HG03571 (cell line): ENCODE measurements around the gene ACP1.
A peak's percentile ranks its signal among the peaks of the same experiment; 100 is the strongest.

ENCODE experiments used
- ATAC-seq: cut with Tn5 transposase; IDR thresholded peaks from one replicate; pipeline ENCODE4 v1.9.1; 2021; ENCODE audit not compliant: unreplicated experiment

The ACP1 gene

DNA sequence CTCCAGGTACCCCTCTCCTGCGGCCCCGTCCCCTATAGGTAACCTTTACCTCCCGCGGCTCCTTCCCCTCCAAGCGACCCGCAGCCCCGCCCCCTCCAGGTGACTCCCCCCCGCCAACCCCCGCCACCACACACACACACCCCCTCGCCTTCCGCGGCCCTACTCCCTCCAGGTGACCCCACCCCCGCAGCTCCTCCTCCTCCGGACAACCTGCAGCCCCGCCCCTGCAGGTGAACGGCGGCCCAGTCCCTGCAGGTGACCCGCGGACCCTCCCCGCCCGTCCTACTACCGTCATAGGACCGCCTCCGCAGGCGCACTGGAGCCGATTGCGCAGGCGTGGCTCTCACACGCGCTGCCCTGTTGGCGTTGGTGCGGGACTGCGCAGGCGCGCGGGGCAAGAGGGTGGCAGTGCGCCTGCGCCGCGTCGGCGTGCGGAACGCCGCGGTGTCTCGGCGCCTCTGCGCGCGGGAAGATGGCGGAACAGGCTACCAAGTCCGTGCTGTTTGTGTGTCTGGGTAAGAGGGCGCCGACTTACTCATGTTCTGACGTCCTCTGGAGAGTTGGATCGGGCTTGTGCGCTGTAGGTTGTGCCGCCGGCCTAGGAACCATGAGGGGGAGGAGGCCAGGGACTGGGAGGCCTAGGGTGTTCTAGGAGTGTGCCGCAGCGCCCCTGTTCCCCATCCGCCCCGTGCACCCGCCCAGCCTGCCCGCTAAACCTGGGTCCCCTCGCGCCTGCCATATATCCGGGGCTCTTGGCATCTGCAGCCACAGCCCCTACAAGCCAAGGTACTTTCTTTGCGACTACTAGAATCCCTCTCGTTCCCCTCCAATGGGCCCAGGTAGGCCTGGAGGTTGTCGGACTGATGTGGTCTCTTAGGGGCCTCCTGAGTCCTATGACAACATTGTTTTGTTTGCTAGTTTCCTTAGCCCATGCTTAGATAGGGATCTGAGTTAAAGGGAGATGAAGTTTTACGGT, at the start of gene ACP1:
Gene ACP1, plus strand, starts transcription at position 455 of the 976 bp plus-strand sequence. Its CDS starts 18 bp downstream, at position 473.
- ATAC-seq: peak; percentile 93

GRCh38 chr2:216068-216467, 48.7 kb upstream of the ACP1 start:
- ATAC-seq: no peak

DNA sequence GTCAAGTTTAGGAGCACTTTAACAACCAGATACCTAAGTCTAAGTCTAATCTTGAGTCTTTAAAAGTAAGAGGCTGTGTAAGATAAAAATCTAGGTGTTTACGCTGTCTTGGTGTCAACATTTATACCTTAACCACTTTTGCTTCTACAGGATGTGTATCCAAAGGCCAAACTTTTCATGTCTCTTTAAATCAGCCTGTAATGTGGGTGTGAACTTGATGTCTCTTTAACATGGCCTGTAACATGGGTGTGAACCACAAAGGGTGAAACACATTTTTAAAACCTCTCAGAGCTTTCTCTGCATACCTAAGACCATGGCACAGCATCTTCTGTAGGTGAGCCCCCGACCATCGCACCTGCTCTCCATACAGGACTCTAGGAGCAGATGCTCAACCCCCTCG, 41.3 kb upstream of the ACP1 start:
- ATAC-seq: no peak

GRCh38 chr2:223971-224760, 40.6 kb upstream of the ACP1 start:
- no peak for ATAC-seq

GRCh38 chr2:228115-228514, 36.6 kb upstream of the ACP1 start:
- ATAC-seq: no peak

GRCh38 chr2:228518-229278, 36.0 kb upstream of the ACP1 start:
- ATAC-seq: no peak

GRCh38 chr2:231521-232185, 33.1 kb upstream of the ACP1 start:
- ATAC-seq: no peak

GRCh38 chr2:233030-233429, 31.7 kb upstream of the ACP1 start:
- no peak for ATAC-seq

- no peak for ATAC-seq
Measured at GRCh38 chr2:234421-234820, 30.3 kb upstream of the ACP1 start.

- no peak for ATAC-seq
Measured at GRCh38 chr2:236993-237539, 27.7 kb upstream of the ACP1 start.

DNA sequence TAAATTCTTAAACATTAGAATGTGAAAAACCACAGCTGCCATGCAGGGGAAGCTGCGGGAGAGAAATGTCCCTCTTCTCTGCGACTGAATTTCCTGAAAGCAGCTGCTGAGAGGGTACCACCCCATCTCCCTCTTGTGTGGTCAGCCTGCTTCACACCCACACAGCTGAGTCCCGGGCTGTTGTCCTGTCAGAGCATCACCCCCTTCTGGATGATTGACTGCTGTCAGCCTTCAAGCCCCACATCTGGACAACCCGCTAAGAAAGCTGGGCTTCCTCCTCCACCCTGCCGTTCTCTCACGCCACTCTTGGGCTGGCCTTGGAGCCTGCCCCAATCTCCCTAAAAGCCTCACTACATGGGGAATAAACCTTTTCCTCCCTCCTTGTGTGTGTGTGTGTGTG, 26.9 kb upstream of the ACP1 start:
- no peak for ATAC-seq

- ATAC-seq: no peak
Measured at GRCh38 chr2:238431-238830, 26.3 kb upstream of the ACP1 start.

GRCh38 chr2:238869-239268, 25.9 kb upstream of the ACP1 start:
- ATAC-seq: no peak

DNA sequence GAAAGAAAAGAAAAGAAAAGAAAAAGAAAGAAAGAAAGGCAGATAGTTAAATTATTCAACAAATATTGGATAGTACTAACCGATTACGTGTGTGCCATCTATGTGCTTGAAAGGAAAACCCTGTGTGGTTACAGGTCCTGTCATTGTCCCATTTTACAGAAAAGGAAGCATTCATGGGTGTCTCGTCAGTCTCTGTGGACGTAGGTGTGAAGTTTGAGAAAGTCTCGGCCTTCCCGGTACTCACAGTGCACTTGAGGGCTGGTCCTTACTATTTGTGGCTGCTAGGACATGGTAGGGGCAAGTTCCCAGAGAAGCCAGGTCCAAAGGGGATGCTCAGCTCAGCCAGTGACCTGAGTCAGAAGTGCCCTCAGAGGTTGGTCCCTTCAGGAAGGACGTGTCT, 20.2 kb upstream of the ACP1 start:
- ATAC-seq: no peak

DNA sequence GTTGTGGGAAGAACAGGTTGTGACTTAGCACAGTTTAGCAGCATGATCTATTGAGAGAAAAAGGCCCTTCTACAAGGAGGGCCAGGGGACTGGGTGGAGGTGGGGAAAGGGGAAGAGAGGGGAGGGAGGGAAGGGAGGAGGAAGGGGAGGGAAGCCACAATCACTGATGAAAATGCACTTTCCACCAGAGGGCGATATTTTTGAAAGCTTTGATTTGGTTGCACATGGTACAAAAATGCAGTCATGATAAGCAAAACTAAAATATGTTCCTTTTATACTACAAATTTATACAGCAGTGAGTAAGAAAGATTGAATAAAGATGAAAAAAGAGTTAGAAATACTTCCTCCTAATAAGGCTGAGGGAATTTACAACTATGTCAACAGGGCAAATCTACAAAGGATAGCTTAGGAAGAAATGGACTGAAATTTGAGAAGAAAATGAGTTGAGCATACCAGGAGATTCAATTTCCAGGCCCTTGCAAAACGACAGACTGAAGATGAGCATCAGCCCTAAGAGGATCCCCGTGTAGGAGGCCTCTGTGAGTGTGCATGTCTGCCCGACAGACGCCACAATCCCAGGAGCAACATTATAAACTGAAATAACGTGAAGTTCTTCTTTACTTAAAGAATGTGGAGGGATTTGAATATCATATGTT, 18.1 kb upstream of the ACP1 start:
- peak; percentile 53 for ATAC-seq

DNA sequence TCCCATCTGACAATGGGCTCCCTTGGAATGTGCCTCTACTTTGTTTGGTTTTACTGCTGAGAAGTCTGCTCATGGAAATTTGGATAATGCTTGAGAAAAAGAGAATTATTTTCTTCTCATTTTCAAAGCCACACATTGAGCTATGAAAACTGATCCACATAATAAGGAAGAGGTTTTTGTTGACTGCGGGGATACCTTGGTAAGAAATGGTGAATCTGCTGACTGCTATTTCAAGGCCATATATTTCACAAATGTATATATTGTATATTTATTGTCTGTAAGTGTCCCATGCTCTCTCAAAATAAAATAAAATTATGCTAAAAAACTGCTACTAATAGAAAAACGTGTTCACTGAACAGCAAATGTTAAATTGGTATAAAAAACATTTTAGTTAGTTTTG, 16.0 kb upstream of the ACP1 start:
- no peak for ATAC-seq

- no peak for ATAC-seq
Measured at GRCh38 chr2:249538-250042, 15.2 kb upstream of the ACP1 start.

GRCh38 chr2:252001-252602, 12.6 kb upstream of the ACP1 start:
- ATAC-seq: no peak

DNA sequence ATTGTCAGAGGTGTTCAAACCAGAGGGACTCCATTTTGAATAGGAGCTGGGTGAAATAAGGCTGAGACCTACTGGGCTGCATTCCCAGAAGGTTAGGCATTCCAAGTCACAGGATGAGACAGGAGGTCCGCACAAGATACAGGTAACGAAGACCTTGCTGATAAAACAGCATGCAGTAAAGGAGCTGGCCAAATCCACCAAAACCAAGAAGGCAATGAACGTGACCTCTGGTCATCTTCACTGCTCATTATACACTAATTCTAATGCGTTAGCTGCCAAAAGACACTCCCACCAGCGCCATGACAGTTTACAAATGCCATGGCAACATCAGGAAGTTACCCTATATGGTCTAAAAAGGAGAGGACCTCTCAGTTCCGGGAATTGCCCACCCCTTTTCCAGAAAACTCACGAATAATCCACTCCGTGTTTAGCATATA, 11.5 kb upstream of the ACP1 start:
- no peak for ATAC-seq
